HG02610 (cell line): ENCODE results near the gene STON1.
"Not testable (repeated sequence)": the region's sequence is repeated elsewhere in the genome, so short reads cannot be mapped to it uniquely, and the experiment has no call there.

Source experiments
- ATAC-seq: cut with Tn5 transposase; IDR thresholded peaks from one replicate; pipeline ENCODE4 v1.9.1; 2021; ENCODE audit warnings: mild to moderate bottlenecking, moderate library complexity; ENCODE audit not compliant: unreplicated experiment

The STON1 gene

GRCh38 chr2:48528431-48528830 is 1.5 kb upstream of the STON1 start:
- ATAC-seq, result no peak

- ATAC-seq, result no peak
Observed at GRCh38 chr2:48529194-48529593, 760 bp upstream of the STON1 start.

GRCh38 chr2:48529676-48530032 is 300 bp upstream of the STON1 start:
- peak; percentile 12 for ATAC-seq

- no peak for ATAC-seq
Observed at GRCh38 chr2:48531141-48531648, 1.2 kb downstream of the STON1 start.

GRCh38 chr2:48532174-48532573 is 2.2 kb downstream of the STON1 start:
- no peak for ATAC-seq

- no peak for ATAC-seq
Observed at GRCh38 chr2:48532824-48533223, 2.9 kb downstream of the STON1 start.

- no peak for ATAC-seq
Observed at GRCh38 chr2:48534781-48535180, 4.8 kb downstream of the STON1 start.

- ATAC-seq, result no peak
Observed at GRCh38 chr2:48540237-48540935, 10.4 kb downstream of the STON1 start.

GRCh38 chr2:48541666-48542389 is 11.9 kb downstream of the STON1 start:
- no peak for ATAC-seq

GRCh38 chr2:48543895-48544294 is 13.9 kb downstream of the STON1 start:
- no peak for ATAC-seq

- ATAC-seq, result no peak
Observed at GRCh38 chr2:48545244-48545643, 15.3 kb downstream of the STON1 start.

GRCh38 chr2:48548840-48549239 is 18.9 kb downstream of the STON1 start:
- ATAC-seq, result no peak

- ATAC-seq, result no peak
Observed at GRCh38 chr2:48549972-48550371, 20.0 kb downstream of the STON1 start.

GRCh38 chr2:48551548-48551947 is 21.6 kb downstream of the STON1 start:
- ATAC-seq, result no peak

GRCh38 chr2:48555071-48555470 is 25.1 kb downstream of the STON1 start:
- ATAC-seq, result not testable (repeated sequence)

- no peak for ATAC-seq
Observed at GRCh38 chr2:48558456-48558855, 28.5 kb downstream of the STON1 start.

GRCh38 chr2:48560546-48561209 is 30.7 kb downstream of the STON1 start:
- ATAC-seq, result no peak

- ATAC-seq, result no peak
Observed at GRCh38 chr2:48562281-48562680, 32.3 kb downstream of the STON1 start.

GRCh38 chr2:48566592-48567310 is 36.8 kb downstream of the STON1 start:
- ATAC-seq, result no peak

- no peak for ATAC-seq
Observed at GRCh38 chr2:48567671-48568070, 37.7 kb downstream of the STON1 start.

- ATAC-seq, result no peak
Observed at GRCh38 chr2:48568547-48568946, 38.6 kb downstream of the STON1 start.
